A204.1 (cell line): ENCODE measurements around the gene SCGN.

Experiments used
- FAIRE-seq: peaks from 2 replicates; lab custom pipeline; 2012; peaks lifted over from hg19 to GRCh38; lab: Jason Lieb, UNC

The SCGN gene, protein sequence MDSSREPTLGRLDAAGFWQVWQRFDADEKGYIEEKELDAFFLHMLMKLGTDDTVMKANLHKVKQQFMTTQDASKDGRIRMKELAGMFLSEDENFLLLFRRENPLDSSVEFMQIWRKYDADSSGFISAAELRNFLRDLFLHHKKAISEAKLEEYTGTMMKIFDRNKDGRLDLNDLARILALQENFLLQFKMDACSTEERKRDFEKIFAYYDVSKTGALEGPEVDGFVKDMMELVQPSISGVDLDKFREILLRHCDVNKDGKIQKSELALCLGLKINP

DNA sequence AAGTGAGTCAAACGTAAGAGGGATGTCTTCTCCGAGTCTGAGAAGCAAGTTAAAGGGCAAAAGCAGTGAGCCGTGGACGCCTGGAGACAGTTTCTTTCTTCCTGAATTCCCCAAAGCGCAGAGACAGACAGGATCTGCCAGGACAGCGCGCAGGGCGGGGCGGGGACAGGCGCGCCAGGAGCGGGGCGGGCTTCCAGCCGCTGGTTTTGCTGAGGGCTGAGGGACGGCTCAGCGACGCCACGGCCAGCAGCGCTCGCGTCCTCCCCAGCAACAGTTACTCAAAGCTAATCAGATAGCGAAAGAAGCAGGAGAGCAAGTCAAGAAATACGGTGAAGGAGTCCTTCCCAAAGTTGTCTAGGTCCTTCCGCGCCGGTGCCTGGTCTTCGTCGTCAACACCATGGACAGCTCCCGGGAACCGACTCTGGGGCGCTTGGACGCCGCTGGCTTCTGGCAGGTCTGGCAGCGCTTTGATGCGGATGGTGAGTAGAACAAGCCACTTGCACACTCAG lies at the start of gene SCGN:
TSS of gene SCGN (plus strand) at position 209 of the 509 bp plus-strand sequence. CDS start at position 398, 189 bp downstream.
- FAIRE-seq = no peak

DNA sequence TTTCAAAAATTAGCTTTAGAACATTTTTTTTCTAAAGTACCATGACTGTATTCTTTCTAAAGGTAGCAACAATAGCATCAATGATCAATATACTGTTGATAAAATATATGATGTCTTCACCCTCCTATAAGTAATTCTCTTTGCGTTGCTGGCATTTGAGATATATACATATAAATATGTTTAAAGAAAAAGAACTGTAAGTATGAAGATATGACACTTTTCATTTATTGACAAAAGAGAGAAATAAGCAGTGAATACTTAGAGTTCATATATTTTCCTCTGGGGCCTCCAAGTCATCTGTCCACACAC lies 49.4 kb upstream of the SCGN start:
- no peak for FAIRE-seq

- FAIRE-seq = no peak
Observed at GRCh38 chr6:25603251-25603650, 48.8 kb upstream of the SCGN start.

- no peak for FAIRE-seq
Observed at GRCh38 chr6:25606151-25606550, 45.9 kb upstream of the SCGN start.

DNA sequence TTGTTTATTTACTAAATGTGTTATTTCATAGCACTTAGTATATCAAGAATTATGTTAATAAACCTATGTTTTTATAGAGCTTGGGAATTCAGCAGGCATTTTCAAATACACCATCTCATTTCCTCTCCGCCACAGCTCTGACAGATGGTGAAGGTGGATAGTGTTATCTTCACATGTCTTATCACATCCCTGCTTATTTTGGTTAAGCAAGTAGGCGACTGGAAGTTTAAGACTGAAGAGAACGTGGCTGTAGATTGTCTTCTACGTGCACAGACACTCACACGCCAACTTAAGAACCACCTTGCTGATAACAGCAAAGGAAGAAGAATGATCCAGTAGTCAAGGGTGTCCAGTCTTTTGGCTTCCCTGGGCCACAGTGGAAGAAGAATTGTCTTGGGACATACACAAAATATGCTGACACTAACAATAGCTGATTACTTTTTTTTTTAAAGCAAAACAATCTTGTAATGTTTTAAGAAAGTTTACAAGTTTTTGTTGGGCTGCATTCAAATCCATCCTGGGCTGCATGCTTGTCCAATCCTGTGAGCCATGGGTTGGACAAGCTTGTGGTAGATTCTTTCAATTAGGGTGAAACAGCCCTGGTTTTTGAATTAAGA lies 43.3 kb upstream of the SCGN start:
- no peak for FAIRE-seq

DNA sequence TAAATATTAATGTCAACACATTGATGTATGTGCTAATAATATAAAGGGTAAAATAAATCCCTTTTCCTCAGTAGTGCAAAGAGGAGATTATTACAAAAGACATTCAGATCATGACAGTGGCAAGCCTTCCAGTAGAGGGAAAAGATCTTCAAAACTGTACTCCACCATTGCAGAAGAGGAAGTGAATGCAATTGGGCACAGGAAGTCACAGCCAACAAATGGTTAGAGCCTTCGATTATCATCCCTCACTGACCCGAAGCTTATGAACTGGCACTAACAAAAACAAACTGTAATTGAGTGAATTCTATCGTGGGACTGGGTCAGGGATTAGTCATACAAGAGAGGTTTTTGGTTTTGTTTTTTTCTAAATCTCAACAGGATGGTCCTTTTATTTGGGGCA lies 39.3 kb upstream of the SCGN start:
- FAIRE-seq = no peak

- no peak for FAIRE-seq
Observed at GRCh38 chr6:25613415-25613814, 38.6 kb upstream of the SCGN start.

DNA sequence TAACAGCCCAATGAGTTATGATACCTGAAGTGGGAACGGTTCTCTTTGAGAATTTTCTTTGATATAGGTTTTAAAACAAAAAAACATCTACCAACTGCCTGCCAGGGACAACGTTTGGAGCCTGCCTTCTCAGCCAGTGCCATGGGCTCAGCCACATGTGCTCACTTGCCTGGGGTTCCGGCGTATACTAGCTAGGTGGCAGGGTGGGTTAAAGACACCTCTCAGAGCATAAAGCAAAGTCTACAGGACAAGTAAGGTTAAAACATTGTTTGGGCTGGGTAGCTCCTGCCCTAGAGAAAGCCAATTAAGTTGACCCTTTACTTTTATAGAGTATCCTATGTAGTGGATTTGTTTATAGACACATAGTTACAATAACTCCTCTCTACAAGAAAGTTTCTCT lies 38.0 kb upstream of the SCGN start:
- FAIRE-seq = no peak

DNA sequence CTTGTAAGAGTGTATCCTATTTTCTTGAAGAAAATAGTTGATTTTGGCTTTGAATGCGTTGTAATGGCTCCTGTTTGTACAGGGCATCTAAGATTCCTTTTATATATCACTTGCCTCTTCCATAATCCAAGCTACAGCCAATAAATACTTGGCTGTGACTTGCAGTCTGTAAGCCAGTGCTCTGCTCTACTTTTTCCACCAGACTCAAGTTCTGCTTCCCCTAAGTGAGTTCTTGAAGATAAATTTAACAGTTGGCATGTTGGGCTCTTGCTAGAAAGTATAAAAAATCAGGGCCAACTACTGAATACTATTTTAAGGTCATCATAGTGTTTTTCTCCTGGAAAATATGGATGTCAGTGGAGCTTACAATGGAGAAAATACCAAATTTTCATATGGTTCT lies 36.5 kb upstream of the SCGN start:
- no peak for FAIRE-seq

DNA sequence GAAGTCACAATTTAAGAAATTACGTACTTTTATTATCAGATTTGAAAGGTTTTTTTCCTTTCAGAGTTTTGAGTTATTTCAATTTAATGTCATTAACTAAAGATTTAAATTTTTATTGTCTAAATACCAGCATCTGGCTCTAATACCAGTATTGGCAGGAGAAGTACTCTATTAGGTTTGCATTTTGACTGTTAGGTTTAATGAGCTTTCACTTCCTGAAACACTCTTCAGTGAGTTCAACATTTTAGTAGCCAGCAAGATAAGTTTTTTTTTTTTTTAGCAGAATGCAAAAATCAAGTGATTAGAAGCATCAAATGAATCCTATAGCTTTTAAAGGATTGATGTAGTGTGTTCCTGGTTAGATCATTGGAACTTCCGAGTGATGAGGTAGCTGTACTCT lies 34.0 kb upstream of the SCGN start:
- FAIRE-seq = no peak

DNA sequence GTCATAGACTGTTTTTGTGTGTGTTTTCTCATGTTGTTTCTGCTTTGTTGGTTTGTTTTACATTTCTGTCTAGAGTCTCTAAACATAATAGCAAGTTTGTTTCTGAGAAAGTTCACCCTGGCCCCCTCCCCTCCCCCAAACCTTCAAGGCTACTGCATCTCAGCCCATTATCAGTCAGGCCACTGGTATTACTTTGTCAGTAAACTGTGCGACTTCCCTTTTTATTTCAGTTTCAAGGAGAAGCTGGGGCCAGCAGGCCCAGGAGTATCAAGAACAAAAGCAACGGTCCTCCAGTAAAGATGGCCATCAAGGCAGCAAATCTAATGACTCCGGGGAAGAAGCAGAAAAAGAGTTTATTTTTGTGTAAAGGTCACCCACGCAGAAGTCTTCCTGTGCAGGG lies 32.8 kb upstream of the SCGN start:
- FAIRE-seq = no peak

- FAIRE-seq = no peak
Observed at GRCh38 chr6:25620391-25620790, 31.6 kb upstream of the SCGN start.

GRCh38 chr6:25623065-25623464 lies 28.9 kb upstream of the SCGN start:
- FAIRE-seq = no peak

DNA sequence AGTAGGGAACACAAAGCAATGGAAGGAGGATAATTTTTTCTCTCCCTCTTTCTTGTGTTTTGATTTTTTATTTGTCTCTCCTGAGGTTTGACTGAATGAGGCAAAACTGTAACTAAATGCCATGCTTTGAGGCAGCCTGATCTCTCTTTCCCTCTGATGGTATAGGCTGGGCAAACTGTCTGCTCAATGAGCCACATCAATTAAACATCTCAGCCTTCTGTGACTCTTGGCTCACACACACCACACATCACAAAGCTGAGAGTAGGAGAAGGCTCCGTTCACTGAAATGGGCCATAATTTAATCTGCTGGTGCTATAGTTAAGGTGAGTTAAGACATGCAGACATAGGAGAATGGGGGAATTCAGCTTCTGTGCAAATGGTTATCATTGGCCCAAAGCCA lies 28.1 kb upstream of the SCGN start:
- no peak for FAIRE-seq

DNA sequence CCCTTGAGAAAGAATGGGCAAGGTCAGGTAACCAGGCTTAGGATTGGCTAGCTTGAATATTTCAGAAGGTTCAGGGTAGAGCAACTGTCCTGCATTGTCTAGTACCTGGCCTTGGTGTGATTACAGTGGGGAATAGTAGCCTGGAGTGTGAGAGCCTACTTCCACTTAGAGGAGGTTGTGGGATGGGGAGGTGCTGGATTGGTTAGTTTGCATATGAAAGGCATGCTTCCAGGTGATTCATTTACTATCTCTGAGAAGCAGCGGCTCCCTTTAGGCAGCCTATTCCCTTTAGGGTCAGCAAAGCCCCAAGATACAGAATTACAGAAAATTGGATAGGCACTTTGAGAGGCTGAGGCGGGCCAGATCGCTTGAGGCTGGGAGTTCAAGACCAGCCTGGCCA lies 25.0 kb upstream of the SCGN start:
- no peak for FAIRE-seq

DNA sequence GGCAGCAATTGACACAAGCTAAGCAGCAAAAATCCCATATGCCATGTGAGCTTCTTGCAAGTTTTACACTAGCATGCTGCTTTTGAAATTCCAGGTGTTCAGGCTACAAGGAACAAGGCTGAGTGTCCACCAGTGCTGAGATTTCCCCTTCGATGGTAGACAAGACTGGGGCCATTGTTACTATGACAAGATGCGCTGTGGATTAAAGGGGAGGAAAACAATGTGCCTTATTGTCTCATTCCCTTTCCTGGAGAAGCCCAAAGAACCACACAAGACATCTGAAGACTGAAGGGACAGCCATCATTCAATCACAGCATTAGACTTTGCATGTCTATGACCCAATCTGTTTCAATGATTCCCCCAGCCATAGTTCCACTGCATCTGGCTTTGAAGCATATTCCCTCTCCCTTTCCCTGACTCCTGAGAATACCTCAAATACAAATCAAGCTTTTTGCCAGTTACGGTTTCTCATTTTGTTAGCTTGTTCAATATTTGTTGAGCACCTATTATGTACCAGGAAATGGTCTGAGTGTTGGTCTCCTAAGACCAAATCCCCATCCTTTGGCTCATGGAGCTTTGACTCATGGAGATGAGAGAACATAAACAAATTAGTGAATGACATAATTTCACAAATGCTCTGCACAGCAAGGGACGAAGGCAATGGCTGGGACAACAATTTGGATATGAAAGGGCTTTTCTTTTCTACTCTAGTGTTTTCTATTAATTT lies 23.4 kb upstream of the SCGN start:
- FAIRE-seq = no peak

GRCh38 chr6:25629198-25629576 lies 22.8 kb upstream of the SCGN start:
- FAIRE-seq = no peak

DNA sequence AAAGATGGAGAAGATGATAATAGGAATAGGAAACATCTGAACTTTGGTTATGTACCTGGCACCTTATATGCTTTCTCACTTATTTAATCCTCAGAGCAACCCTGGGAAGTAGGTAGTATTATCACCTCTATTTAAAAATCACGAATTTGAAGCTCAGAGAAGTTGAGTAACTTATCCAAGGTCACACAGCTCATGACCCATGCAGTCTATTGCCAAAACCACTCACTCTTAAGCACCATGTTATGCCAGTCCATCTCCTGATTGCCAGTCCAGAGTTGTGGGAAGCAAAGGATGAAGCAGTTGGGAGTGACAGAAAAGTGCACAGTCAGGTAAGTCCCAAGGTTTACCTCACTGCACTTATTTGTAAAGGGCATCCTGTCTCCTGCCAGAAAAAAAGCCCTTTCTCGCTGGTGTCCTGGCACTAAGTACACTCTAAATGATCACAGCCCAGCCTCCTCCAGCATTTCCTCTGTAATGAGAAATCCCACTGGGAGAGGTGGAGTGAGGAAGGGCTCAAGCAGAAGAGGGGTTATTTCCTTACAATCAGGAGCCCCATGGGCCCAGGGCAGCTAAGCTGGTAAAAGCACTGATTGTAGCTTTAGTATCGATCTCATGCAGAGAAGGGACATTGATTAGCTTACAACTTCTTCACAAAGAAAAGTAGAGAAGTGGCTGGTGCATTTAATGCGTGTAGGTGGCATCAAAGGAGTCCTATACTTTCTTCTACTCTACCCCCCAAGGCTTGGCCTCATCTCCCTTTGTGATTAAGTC lies 21.3 kb upstream of the SCGN start:
- FAIRE-seq = no peak

- FAIRE-seq = no peak
Observed at GRCh38 chr6:25635886-25636317, 16.1 kb upstream of the SCGN start.

GRCh38 chr6:25637211-25637610 lies 14.8 kb upstream of the SCGN start:
- no peak for FAIRE-seq

- FAIRE-seq = no peak
Observed at GRCh38 chr6:25637960-25638434, 14.0 kb upstream of the SCGN start.

DNA sequence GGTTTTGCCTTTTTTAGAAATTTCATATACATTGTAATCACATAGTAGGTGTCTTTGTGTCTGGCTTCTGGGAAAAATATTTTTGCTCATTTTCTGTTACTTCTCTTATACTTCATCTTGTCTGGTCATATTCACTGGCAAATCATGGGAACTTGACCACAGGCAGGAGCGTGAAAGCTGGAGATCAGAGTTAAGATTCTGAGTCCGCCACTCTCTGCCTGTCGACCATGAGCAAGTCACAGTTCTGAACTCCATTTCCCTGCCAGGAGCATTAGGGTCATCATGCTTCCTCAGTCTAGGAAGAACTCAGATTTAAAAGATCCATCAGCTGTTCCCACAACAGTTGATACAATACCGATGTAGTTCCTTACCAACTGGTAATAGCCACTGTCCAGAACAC lies 12.4 kb upstream of the SCGN start:
- FAIRE-seq = no peak

- FAIRE-seq = no peak
Observed at GRCh38 chr6:25640446-25640845, 11.6 kb upstream of the SCGN start.
